HTR-8/SVneo (cell line): Measurements from ENCODE around the gene TSPAN9.

Experiments
- DNase-seq: peaks from one replicate; pipeline ENCODE4 v3.0.0; 2011; ENCODE audit warnings: low spot score, mixed read lengths; ENCODE audit not compliant: insufficient read length
- FAIRE-seq: peaks from 2 replicates; lab custom pipeline; 2011; peaks lifted over from hg19 to GRCh38; lab: Jason Lieb, UNC

Gene TSPAN9

DNA sequence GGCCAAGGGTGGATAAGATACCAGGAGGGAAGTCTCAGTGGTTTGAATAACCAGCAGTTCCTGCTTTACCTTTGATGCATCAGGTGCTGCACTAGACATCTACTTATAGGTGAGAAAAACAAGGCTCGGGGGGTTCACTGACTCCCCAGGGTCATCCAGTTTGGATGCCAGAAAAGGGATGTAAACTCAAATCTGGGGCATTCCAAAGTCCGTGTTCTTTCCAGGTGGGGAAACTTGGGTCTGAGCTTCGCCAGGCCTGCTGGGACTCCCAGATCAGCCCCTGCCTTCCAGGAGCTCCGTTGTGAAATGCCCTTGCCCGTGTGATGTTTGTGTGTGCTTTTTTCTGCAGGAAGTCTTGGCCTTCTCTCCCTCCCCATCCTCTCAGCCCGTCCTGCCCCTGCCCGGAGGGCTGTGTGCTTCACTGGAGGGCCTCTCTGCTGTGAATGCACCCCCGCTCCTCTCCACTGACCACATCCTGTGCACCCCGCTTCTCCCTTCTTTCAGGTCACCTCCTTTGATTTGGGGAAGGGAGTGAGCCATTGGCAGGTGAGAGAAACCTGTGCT is 42.1 kb downstream of the TSPAN9 start:
- DNase-seq (no peak), FAIRE-seq (no peak)

DNA sequence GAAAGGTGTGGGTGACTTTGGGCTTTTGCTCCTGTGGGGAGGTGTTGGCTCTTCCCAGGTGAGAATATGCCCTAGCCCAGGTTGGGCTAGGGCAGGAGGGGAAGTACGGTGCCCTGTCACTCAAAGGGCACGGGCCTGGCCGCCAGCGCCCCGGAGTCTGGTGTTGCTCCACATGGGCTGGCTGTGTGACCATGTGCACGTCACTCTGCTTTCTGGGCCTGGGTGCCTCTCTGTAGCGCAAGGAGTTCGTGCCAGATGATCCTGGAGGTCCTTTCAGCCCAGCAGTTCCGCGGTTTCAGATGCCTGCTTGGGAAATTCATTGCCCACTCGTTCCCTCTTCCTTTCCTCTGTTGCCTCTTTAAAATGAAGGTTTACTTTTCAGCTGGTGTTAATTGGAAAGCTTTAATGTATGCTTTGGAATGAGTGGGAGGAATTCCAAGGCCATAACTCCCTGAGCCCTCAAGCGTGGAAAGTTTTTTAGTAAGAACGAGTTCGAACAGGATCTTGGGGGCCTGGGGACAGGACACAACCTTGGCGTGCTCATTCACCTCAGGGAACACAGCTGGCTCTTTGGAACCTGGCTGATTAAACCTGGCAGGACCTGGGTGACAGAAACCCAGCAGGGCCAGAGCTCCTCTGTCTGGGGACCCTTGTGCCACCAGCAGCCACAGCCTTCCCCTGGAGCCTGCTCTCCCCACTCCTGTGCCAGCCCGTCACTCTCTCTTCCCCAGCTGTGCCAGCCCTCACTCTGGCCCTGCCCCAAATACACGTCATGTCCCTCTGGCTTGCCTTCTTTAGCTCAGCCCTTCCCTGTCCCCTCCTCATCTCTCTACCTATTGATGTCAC is 42.8 kb downstream of the TSPAN9 start:
- DNase-seq (no peak), FAIRE-seq (no peak)

DNA sequence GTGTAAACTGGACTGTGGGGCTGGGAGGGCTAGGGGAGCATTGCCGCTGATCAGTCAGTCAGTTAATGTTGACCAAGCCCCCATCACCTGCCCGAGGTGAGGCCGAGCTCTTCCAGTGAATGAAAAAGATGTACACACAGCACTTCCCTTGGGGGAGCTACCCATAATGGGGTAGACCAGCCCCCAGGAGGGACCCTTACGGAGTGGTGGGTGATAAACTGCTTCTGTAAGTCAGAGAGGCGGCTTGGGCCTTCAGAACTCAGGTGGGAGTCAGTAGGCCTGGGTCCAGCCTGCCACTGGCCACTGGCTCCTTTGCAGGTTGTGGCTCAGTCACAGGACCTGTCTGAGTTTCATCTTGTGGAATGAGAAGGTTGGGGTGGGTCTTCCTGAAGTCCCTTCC is 43.5 kb downstream of the TSPAN9 start:
- DNase-seq (no peak), FAIRE-seq (no peak)

DNA sequence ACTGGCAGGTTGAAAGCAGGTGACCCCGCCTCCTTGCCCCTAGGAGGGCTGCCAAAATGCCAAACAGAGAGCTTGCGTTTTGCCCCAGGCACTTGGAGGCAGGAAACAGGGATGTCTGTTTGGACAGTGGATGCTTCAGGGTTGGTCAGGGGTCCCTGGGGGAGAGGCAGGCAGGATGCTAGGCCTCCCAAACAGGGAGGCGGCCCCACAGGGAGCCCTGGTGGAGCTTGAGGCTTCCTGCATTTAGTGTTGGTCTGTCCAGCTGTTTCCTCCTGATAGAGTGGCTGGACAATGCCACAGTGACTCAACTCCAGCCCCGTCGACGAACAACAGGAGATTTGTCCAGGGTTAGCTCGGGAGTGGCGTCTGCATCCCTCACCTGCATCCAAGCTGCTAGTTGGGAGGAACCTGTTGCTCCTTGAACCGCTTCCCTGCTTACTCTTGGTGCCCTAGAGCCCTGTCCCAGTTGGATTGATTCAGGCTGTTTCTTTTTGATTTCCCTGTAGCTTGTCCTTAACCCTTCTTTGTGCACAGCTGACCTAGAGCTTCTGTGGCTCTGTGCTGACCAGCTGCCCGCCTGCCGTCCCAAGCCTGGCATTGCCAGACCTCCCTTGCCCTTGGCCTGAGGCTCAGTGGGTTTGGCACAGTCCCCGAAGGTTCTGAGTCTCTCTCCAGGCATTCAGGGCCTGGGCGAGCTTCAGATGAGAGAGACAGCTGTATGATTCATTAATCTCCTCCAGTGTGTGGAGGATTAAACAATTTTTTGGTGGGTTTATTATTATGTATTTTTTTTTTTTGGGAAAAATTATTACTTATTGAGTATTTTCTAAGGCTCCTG is 45.9 kb downstream of the TSPAN9 start:
- DNase-seq (peak; percentile 65), FAIRE-seq (peak; percentile 52)

DNA sequence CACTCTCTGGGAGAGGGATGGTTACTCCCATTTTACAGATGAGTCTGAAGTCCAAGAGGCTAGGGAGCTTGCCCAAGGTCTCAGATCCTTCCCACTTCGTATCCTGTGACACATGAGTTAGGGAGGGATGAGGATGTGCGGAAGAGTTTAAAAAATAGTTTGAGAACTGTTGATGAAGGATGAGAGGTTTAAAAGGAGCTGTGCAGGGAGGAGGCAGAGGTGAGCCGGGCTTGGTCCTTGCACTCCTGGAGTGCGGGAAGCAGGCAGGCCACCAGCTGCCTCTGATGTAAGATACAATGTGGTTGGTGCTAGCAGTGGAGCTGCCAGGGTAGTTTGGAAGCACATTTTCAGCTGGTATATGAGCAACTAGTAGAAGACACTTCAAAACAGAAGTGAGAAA is 46.5 kb downstream of the TSPAN9 start:
- FAIRE-seq (peak; percentile 71), DNase-seq (no peak)

DNA sequence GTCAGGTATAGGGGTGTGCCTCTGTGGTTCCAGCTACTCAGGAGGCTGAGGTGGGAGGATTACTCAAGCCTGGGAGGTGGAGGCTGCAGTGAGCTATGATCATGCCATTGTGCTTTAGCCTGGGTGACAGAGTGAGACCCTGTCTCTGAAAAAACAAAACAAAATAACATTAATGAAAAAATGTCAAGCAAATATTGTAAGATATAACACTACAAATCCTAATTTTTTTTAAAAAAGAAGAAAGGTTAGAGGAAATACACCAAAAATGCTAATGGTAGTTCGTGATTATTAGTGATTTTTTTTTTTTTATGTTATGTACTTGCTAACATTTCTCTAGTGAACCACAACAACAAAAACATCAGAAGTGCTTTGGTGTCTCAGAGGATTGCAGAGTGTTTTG is 47.7 kb downstream of the TSPAN9 start:
- DNase-seq (no peak), FAIRE-seq (no peak)

DNA sequence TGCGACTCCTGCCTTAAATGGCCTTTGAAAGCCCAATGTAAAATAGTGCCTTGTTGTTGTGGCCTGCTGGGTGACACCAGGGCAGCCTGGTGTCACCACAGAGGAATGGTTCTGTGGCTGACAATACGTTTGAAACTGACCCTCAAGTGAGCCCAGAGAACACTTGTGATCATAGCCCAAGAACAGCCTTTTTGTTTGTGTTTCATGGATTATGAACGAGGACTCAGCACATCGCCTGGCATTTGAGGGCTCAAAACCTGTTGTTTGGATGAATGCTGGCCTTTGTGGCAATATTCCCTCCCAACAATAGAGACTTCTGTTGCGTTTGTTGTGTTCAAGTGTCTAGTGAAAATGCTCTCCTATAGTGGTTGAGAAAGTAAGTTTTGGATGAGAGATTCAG is 48.5 kb downstream of the TSPAN9 start:
- DNase-seq (no peak), FAIRE-seq (no peak)

DNA sequence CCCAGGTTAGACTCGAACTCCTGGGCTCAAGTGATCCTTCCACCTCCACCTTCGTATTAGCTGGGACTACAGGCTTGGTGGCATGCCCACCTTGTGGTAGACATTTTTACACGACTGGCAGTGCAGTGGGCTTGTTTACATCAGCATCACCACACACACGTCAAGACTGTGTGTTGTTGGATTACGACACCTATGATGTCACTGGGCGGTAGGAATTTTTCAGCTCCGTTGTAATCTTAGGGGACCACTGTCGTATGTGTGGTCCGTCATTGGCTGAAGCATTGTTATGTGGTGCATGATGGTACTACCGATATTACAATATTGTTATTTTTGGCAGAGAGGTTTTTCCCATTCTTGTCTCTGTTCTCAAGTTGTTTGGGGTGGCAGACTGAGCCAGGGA is 50.7 kb downstream of the TSPAN9 start:
- DNase-seq, result no peak
- FAIRE-seq, result no peak

DNA sequence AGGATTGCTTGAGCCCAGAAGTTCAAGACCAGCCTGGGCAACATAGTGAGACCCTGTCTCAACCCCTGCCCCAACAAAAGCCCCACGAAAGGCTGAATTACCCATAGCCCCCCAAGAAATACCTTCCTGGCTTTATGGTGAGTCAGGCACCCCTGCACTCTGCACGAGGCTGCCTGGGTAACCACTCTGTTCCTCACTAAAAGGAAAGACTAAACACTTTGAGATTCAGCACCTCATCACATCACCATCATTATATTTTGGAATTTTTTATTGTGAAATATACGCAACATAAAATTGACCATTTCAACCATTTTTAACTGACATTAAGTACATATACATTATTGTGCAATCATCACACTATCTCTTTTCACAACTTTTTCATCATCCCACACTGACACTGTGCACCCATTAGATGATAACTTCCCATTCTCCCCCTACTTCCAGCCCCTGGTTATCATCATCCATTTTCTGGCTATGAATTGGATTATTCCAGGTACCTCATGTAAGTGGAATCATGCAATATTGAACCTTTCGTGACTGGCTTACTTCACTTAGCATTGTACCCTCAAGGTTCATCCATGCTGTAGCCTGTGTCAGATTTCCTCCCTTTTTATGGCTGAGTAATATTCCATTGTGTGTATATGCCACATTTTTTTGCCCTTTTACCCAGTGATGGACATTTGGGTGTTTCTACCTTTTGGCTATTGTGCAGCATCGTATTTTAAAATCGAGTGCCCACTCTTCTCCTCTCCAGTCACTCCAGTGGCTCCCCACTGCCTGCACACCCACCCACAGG is 51.5 kb downstream of the TSPAN9 start:
- peak; percentile 55 for FAIRE-seq
- DNase-seq, result no peak

DNA sequence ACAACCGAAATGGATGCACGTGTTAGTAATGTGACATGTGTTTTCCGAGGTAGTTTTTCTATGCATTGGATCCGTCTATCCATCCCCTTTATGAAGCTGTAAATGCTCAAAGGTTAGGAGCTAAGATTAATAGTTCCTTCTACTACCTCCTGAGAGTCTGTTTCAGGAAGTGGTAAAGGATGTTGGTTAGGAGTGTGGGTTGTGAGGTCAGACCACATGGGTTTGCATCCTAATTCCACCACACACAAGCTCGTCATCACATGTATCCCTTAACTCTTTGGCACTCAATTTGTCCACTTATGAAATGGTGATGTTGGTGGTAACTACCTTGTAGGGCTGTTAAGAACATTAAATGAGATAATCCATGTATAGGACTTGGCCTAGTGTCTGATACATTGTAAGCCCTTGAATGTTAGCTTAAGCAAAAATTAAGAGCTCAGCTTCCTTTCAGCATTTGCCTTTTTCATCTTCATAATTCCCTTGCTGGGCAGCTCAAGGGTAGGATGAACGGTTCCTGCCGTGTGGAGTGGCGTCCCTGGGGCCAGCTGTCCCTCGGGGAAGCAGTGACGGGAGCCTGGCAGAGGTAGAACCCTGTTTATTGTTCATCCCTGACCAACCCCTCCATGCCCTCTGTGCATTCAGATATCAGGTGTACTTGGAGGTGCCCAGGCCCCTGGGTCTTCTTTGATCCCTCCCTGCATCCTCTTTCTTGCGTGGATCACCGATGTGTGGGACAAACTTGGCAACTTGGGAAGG is 52.3 kb downstream of the TSPAN9 start:
- FAIRE-seq, result peak; percentile 65

DNA sequence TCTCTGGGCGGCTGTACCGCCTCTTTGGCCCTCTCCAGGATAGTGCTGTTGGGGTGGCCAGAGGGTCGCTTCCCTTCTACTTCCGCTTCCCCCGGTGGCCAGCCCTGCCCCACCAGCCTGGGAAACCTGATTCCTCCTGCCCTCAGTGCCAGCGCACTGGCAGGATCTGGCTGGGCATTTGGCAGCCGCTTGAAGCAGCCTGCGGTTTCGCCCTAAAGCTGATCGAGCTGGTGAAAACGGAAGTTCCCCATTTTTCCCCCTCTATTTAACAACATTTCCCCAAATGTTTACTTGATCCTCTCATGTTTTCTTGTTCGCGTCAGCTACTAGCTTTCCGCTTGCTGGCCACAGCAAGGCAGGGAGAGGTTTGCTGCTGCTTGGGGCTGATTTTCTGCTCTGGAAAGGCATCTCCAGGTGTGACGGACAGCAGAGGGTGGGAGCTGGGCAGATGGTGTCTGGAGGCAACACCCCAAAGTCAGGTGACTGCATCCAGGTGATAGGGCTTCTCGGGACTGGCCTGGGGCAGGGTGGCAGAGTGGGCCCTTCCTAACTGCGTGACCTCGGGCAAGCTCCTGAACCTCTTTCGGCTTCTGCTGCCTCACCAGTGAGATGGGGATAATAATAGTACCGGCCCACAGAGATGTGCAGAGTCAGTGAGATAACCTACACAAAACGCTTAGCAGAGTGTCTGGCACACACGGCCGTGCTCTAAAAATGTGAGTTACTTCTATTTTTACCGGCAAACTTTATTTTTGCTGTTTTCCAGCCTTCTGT is 53.1 kb downstream of the TSPAN9 start:
- FAIRE-seq (peak; percentile 9), DNase-seq (no peak)

More for the DNA sequence above, 52.3 kb downstream of the TSPAN9 start:
- DNase-seq, result no peak

DNA sequence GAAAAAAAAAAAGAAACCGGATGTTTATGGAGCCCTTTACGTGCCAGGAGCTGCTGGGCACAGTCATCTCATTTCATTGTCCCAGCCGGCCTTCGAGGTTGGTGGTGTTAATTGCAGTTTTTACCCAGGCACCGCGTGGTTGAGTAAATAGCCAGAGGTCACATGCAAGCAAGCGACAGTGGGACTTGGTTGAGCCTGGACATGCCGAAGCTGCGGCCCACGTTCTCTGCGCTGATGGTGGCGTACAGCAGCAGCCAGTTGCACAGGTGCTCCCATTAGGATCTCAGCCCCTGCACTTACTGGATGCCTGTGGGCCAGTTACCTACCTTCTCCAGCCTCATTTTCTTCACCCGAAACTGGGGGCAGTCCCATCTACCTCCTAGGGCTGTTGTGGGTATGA is 54.0 kb downstream of the TSPAN9 start:
- DNase-seq (no peak), FAIRE-seq (peak; percentile 20)

DNA sequence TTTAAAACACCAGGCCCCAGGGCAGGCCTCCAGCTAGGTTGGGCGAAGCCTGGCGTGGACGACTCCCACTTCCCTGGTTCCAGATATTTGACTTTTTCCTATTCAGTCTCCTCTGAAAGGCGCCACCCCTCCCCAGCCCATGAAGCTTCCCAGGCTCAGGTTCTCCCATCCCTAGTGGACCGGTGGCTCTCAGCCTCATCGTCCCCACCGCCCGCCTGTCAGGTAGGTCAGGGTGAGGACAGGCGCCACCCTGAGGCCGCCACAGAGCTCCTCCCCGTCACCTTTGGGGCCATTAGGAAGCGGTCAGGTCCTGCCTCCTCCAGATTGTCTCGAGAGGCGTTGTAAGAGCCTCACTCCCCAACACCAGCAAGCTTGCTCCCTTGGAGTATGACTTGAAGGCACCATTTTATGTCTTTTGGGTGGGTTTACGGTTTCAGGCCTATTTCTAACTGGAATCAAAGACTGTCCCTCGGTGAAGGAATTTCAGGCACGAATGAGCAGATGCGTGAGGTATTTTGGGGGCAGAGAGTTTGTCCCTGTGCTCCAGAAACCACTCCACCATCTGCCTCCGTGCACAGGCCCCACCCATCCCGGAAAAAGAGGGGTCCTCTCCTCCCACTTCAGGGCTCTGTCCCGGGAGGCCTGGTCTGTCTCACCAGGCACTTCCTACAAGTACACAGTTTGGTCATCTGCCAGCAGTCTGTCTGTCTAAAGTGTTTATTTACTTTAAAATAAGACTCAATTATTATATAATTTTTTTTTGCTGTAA is 55.6 kb downstream of the TSPAN9 start:
- DNase-seq, result no peak
- FAIRE-seq, result peak; percentile 40

DNA sequence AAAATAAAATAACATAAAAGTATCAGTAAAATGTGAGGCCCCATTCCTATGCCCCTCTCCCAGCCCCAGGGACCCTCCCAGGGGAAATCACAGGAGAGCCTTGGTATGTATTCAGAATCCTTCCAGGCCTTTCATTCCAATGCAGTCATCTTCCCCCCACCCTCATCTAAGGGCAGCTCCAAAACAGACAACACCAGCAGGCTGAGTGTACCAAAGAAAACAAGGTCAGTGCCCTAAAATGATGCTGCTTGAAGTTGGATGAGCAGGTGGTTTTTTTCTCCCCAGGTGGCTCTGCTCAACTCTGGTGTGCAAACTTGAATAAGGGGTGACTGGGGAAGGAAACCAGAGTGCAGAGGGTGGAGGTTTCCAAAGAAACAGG is 56.2 kb downstream of the TSPAN9 start:
- DNase-seq (no peak), FAIRE-seq (peak; percentile 33)

DNA sequence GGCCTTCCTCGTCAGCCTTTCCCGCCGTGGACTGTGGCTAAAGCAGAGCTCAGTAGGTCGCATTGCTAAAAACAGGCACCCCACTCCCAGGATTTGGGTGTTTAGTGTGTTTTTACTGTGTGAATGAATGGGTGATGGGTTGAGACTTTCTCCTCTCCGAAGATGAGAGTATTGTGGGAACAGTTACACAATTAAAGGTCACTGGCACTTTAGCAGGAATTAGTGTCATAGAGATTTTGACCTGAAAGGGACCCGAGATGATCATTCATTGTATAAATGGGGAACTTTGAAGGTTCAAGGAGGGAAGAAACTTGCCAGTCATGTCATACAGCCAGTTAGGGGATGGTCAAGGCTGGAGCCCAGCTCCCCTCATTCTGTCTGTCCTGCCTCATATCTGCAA is 56.9 kb downstream of the TSPAN9 start:
- FAIRE-seq (no peak), DNase-seq (no peak)

DNA sequence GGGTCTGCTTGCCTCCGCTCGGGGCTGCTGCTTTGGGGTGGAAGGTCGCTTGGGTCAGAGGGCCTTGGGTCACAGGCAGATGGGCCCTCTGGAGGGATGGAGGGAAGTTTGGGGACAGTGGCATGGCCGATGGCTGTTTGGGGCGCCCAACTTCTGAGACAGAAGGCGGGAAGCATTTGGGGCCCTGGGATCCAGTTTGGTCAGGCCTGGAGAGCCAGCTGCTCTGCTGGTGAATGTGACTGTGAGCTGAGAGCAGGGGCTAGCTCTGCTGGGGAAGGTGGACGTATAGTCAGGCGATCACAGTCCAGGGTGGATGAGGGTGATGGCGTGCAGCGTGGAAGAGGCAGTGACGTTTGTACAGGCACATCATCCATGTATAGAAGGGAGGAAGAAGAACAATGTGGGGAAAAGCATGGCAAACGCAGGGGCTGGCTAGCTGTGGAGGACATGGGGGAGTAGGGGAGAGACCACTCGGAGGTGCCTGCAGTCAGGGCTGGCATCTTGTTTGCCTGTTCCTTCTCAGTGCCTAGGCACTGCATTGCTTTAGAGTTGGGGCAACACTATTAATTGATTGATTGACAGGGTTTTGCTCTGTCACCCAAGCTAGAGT is 57.5 kb downstream of the TSPAN9 start:
- FAIRE-seq (no peak), DNase-seq (no peak)

DNA sequence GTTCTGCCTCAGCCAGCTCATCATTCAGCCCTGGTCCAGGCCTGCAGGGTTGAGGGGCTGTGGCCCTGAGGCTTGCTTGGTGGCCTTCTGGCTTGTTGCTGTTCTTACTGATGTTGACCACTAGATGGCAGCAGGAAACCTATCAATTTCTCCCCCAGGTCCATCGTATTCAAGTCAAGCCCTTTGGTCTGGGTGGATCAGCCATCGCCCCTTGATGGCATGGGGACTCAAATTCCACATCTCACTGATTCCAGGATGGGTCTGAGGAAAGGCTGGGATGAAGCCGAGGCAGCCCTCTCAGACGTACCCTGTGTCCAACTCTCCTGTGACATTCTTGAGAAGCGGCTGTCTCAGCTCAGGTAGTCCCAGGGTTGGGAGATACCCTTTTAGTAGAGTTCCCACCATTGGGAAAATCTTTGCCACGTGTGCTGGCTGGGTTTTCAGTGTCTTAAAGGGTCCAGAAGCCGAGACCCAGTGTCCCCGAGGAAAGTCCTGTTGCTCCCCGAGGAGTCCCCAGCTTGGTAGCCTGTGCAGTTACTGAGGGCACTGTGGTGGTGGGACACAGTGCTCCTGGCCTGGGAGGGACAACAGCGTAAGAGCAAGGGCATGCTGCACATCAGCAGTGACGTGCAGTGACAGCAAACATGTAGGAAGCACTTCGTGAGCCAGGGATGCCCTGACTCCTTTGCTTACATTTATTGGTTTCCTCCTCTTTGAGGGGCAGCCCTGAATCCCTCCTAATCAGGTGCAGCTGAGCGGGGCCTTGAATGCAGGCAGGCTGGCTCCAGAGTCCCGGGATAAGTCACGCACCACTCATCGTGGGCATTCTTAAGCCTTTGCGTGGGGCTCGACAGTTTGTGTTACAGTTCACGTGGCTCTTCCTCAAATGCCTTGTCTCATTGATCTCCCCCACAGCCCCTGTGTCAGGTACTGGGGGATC is 58.6 kb downstream of the TSPAN9 start:
- FAIRE-seq, result peak; percentile 95
- DNase-seq, result peak; percentile 95
